Testis (tissue), 3 donors: ENCODE data around the gene DMD. TPM values are rescaled to one million over a fixed set of nuclear protein-coding genes. Genes with fewer than 3 reads are reported as not detected.

ENCODE experiments used
- DNase-seq: peaks from one replicate; pipeline ENCODE4 v3.0.0-alpha.2; 2019
- H3K27ac ChIP-seq, 2 donors: fragments of 200-600 bp; sonication (generic); one replicate each; pipeline ENCODE4 v1.5.1; 2019
- H3K27me3 ChIP-seq: fragments of 200-600 bp; sonication (generic); one replicate; pipeline ENCODE4 v1.5.1; 2019
- H3K36me3 ChIP-seq: fragments of 200-600 bp; sonication (generic); one replicate; pipeline ENCODE4 v1.5.1; 2017; ENCODE audit warnings: low read depth; ENCODE audit errors: missing control alignments
- H3K4me1 ChIP-seq: fragments of 200-600 bp; sonication (generic); one replicate; pipeline ENCODE4 v1.5.1; 2019
- H3K4me3 ChIP-seq, 2 donors: fragments of 200-600 bp; sonication (generic); one replicate each; pipeline ENCODE4 v1.5.1; 2017 to 2019
- H3K9me3 ChIP-seq: fragments of 200-600 bp; sonication (generic); one replicate; pipeline ENCODE4 v1.5.1; 2017
- CTCF ChIP-seq, 3 experiments: fragments of 450-650 bp in 2 of 3; fragments of 200-600 bp in 1 of 3; sonication (generic) in 1 of 3; IDR thresholded peaks; one replicate each; pipeline ENCODE4 v1.5.1; 2016 to 2019; ENCODE audit warnings: antibody characterized with exemption in 3 of 3, mild to moderate bottlenecking in 2 of 3, moderate library complexity in 1 of 3
- POLR2A ChIP-seq: fragments of 450-650 bp; IDR thresholded peaks from one replicate; pipeline ENCODE4 v1.6.1; 2017; ENCODE audit warnings: antibody characterized with exemption, mild to moderate bottlenecking, moderate library complexity
- WGBS, 2 donors: methylation state at CpG; one replicate each; pipeline ENCODE4 v1.1.5; 2018; 5-methylcytosine and 5-hydroxymethylcytosine counted together
- intact Hi-C: fragments of 100-400 bp; cut with DNase I; formaldehyde crosslinking; loops from one replicate; pipeline ENCODE4 v1.15.1; 2023; ENCODE audit warnings: low total_unique reads
- polyA plus RNA-seq: library from polyadenylated mRNA; stranded (reverse); fragments of 350-450 nt; fragmentation: Illumina TruSeq; extraction: RNeasy Lipid Tissue Mini Kit (QIAGEN cat#74804); gene quantifications from one replicate; pipeline ENCODE4 v1.2.3, GENCODE V29; 2014; ENCODE audit warnings: low read depth, low replicate concordance; ENCODE audit not compliant: insufficient read depth
- total RNA-seq, 2 donors: library from RNA; depleted of rRNA; stranded (reverse); fragments of >200 nt; gene quantifications; one replicate each; pipeline ENCODE4 v1.2.3, GENCODE V29; 2016

The DMD gene
- total and polyA plus RNA-seq, 3 donors from 2014 or later, result 11.3 to 34.1 (median 24.2) TPM

GRCh38 chrX:31320740-31321139 is 1890.6 kb downstream of the DMD start:
- WGBS, 2 donors, result 86 to 100% methylated on average over 1 of the region's 1 CpG
- Histone ChIP-seq H3K36me3 (no peaks in the 10 kb centered on the region), H3K27me3 (no peaks in the 10 kb centered on the region), H3K4me1 (no peaks in the 10 kb centered on the region), H3K4me3 (no peak overlapping the region), H3K27ac (no peak overlapping the region), H3K9me3 (no peaks in the 10 kb centered on the region)
- intact Hi-C loops, result no loop called here
- DNase-seq, result no peak
- TF ChIP-seq CTCF (IDR thresholded peaks at IDR 0.05) (no peak), POLR2A (no peak)

DNA sequence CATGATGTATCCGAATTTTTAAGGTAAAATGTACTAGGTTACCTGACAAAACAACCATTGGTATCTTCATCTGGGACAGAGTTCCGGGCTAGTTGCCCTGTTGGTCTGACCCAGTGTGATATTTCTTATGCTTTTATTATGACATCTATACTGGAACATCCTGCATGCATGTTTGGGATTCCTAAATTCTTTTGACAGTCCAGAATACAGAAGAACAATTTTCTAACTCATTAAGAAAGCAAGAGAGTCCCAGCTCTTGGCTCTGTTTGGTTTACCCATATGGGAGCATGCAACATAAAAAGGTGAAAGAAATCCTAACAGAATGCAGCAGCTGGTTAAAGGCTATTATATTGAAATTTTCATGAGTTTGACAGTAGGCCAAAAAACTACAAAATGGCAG is 1891.8 kb downstream of the DMD start:
- Histone ChIP-seq H3K27me3 (no peaks in the 10 kb centered on the region), H3K4me3 (no peak overlapping the region), H3K27ac (no peak overlapping the region), H3K36me3 (no peaks in the 10 kb centered on the region), H3K9me3 (no peaks in the 10 kb centered on the region), H3K4me1 (no peaks in the 10 kb centered on the region)
- DNase-seq, result no peak
- intact Hi-C loops, result no loop called here
- TF ChIP-seq POLR2A (no peak), CTCF (IDR thresholded peaks at IDR 0.05) (no peak)
- WGBS, 2 donors, result 31 to 66% methylated on average over 2 of the region's 2 CpGs

GRCh38 chrX:31318866-31319265 is 1892.5 kb downstream of the DMD start:
- Histone ChIP-seq H3K4me1 (no peaks in the 10 kb centered on the region), H3K27me3 (no peaks in the 10 kb centered on the region), H3K4me3 (no peak overlapping the region), H3K9me3 (no peaks in the 10 kb centered on the region), H3K27ac (no peak overlapping the region), H3K36me3 (no peaks in the 10 kb centered on the region)
- intact Hi-C loops, result no loop called here
- 49 to 59% methylated on average over 4 of the region's 4 CpGs for WGBS, 2 donors
- no peak for TF ChIP-seq POLR2A
- TF ChIP-seq CTCF (IDR thresholded peaks at IDR 0.05), result no peak
- DNase-seq, result no peak

GRCh38 chrX:31316340-31316991 is 1894.9 kb downstream of the DMD start:
- TF ChIP-seq POLR2A (no peak), CTCF (IDR thresholded peaks at IDR 0.05) (no peak)
- Histone ChIP-seq H3K9me3 (no peaks in the 10 kb centered on the region), H3K4me3 (no peak overlapping the region), H3K36me3 (no peaks in the 10 kb centered on the region), H3K4me1 (no peaks in the 10 kb centered on the region), H3K27ac (no peak overlapping the region), H3K27me3 (no peaks in the 10 kb centered on the region)
- DNase-seq, result no peak
- intact Hi-C loops, result no loop called here
- 88 to 90% methylated on average over 2 of the region's 2 CpGs for WGBS, 2 donors

- no peak overlapping the region for H3K27ac ChIP-seq
- no peaks in the 10 kb centered on the region for H3K36me3 ChIP-seq
- WGBS, 2 donors, result 29 to 31% methylated on average over 3 of the region's 3 CpGs
- H3K27me3 ChIP-seq, result no peaks in the 10 kb centered on the region
- TF ChIP-seq CTCF (IDR thresholded peaks at IDR 0.05), result no peak
- no peak for TF ChIP-seq POLR2A
- no peaks in the 10 kb centered on the region for H3K4me1 ChIP-seq
- no peak overlapping the region for H3K4me3 ChIP-seq
- peak; percentile 16 for DNase-seq
- intact Hi-C loops, result no loop called here
- no peaks in the 10 kb centered on the region for H3K9me3 ChIP-seq
Measured at GRCh38 chrX:31314921-31315320, 1896.4 kb downstream of the DMD start.
